ENCODE data around the gene SLC6A2. TPM values are rescaled to one million over a fixed set of nuclear protein-coding genes. Genes with fewer than 3 reads are reported as not detected.
"Not testable (repeated sequence)": the region's sequence is repeated elsewhere in the genome, so short reads cannot be mapped to it uniquely, and the experiment has no call there.

SLC6A2 gene
- polyA plus RNA-seq, 5 donors, result 0.13 to 0.22 TPM; not detected in 3

- DNase-seq, result no peak
Measured at GRCh38 chr16:55710466-55710865, 54.7 kb downstream of the SLC6A2 start.

- DNase-seq, result peak; percentile 44 to 59
Measured at GRCh38 chr16:55711959-55712876, 56.4 kb downstream of the SLC6A2 start.

- no peak for DNase-seq
Measured at GRCh38 chr16:55713103-55713502, 57.3 kb downstream of the SLC6A2 start.

GRCh38 chr16:55717326-55717725, 61.5 kb downstream of the SLC6A2 start:
- no peak for DNase-seq

GRCh38 chr16:55725055-55725777, 69.4 kb downstream of the SLC6A2 start:
- no peak for DNase-seq

GRCh38 chr16:55728797-55729196, 73.0 kb downstream of the SLC6A2 start:
- no peak for DNase-seq

GRCh38 chr16:55730115-55730514, 74.3 kb downstream of the SLC6A2 start:
- DNase-seq, result no peak

- DNase-seq, result no peak
Measured at GRCh38 chr16:55732496-55732895, 76.7 kb downstream of the SLC6A2 start.

GRCh38 chr16:55734665-55735064, 78.9 kb downstream of the SLC6A2 start:
- DNase-seq, result no peak

GRCh38 chr16:55735120-55735781, 79.5 kb downstream of the SLC6A2 start:
- DNase-seq, result no peak

GRCh38 chr16:55736671-55737070, 80.9 kb downstream of the SLC6A2 start:
- DNase-seq, result no peak

GRCh38 chr16:55737318-55737717, 81.5 kb downstream of the SLC6A2 start:
- DNase-seq, result no peak

GRCh38 chr16:55737966-55738365, 82.2 kb downstream of the SLC6A2 start:
- no peak for DNase-seq

- no peak for DNase-seq
Measured at GRCh38 chr16:55746081-55746480, 90.3 kb downstream of the SLC6A2 start.

- DNase-seq, result no peak
Measured at GRCh38 chr16:55747785-55748184, 92.0 kb downstream of the SLC6A2 start.

GRCh38 chr16:55752465-55753144, 96.8 kb downstream of the SLC6A2 start:
- DNase-seq, result not testable (repeated sequence)

- not testable (repeated sequence) for DNase-seq
Measured at GRCh38 chr16:55753145-55753631, 97.4 kb downstream of the SLC6A2 start.
